Stomach (tissue), 9 donors: ENCODE measurements around the gene ADM2. TPM values are rescaled to one million over a fixed set of nuclear protein-coding genes. Genes with fewer than 3 reads are reported as not detected.
A peak's percentile ranks its signal among the peaks of the same experiment; 100 is the strongest.

Experiments used
- DNase-seq, 2 donors: peaks; one replicate each; pipeline versions ENCODE4 v3.0.0 to v3.0.0-alpha.2; 2013 to 2019
- H3K27ac ChIP-seq, 5 donors: fragments of 200-600 bp in 4 of 5; sonication (generic) in 4 of 5; one replicate each; pipeline ENCODE4 v1.5.1; 2013 to 2019; ENCODE audit warnings: mild to moderate bottlenecking in 1 of 5, moderate library complexity in 1 of 5
- H3K27me3 ChIP-seq, 3 donors: fragments of 200-600 bp; sonication (generic); one replicate each; pipeline ENCODE4 v1.5.1; 2017 to 2019; ENCODE audit warnings: mixed run types in 1 of 3
- H3K36me3 ChIP-seq, 4 donors: fragments of 200-600 bp; sonication (generic); 1 replicate in 3 of 4; 2 replicates in 1 of 4; pipeline ENCODE4 v1.5.1; 2016 to 2019
- H3K4me1 ChIP-seq, 4 donors: fragments of 200-600 bp; sonication (generic); one replicate each; pipeline ENCODE4 v1.5.1; 2016 to 2019
- H3K4me3 ChIP-seq, 4 donors: fragments of 200-600 bp; sonication (generic) in 3 of 4; one replicate each; pipeline ENCODE4 v1.5.1; 2016 to 2019; ENCODE audit warnings: mild to moderate bottlenecking in 1 of 4
- H3K9me3 ChIP-seq, 4 donors: fragments of 200-600 bp; sonication (generic); one replicate each; pipeline ENCODE4 v1.5.1; 2016 to 2019
- CTCF ChIP-seq, 7 experiments: fragments of 450-650 bp in 4 of 7; fragments of 200-600 bp in 3 of 7; sonication (generic) in 3 of 7; IDR thresholded peaks; one replicate each; pipeline ENCODE4 v1.5.1; 2016 to 2019; ENCODE audit warnings: antibody characterized with exemption in 7 of 7, control low read depth in 2 of 7, mild to moderate bottlenecking in 1 of 7
- EP300 ChIP-seq: sonication (generic); formaldehyde crosslinking; IDR thresholded peaks from one replicate; pipeline ENCODE4 v1.6.1; 2017; ENCODE audit warnings: antibody characterized with exemption
- POLR2A ChIP-seq, 4 donors: fragments of 450-650 bp; IDR thresholded peaks; one replicate each; pipeline ENCODE4 v1.6.1; 2016; ENCODE audit warnings: antibody characterized with exemption in 4 of 4, control low read depth in 2 of 4, mild to moderate bottlenecking in 1 of 4, moderate library complexity in 1 of 4
- POLR2AphosphoS5 ChIP-seq, 3 donors: sonication (generic); formaldehyde crosslinking; IDR thresholded peaks; one replicate each; pipeline ENCODE4 v1.6.1; 2016; ENCODE audit warnings: antibody characterized with exemption in 3 of 3
- WGBS, 5 donors: extraction: QIAGEN DNeasy Blood & Tissue Kit in 3 of 5; methylation state at CpG; one replicate each; pipeline versions ENCODE4 v1.1.5 to v1.1.7; 2013 to 2018; 5-methylcytosine and 5-hydroxymethylcytosine counted together
- intact Hi-C: fragments of 100-400 bp; cut with DNase I; formaldehyde crosslinking; loops from one replicate; pipeline ENCODE4 v1.15.1; 2023; ENCODE audit warnings: low total_unique reads
- polyA plus RNA-seq, 3 donors: library from polyadenylated mRNA; stranded (reverse); fragments of 200-250 nt; gene quantifications; one replicate each; pipeline ENCODE4 v1.2.3, GENCODE V29; 2013
- total RNA-seq, 5 donors: library from RNA; depleted of rRNA; stranded (reverse); fragments of >200 nt; gene quantifications; one replicate each; pipeline versions ENCODE4 v1.1.0 to v1.2.3, GENCODE V29; 2014 to 2016
- donor health status: healthy with polysubstance abuse.
- donor health status: Bipolar disorder and iron deficiency.
- donor health status: healthy.

Gene ADM2
- total and polyA plus RNA-seq, 8 donors: 0.37 to 3.7 (median 1.5) TPM; not detected in 3

- H3K27ac ChIP-seq: no peak overlapping the region
- intact Hi-C loops: no loop called here
- no peak for TF ChIP-seq POLR2A (IDR thresholded peaks at IDR 0.05)
- no peak for TF ChIP-seq EP300
- no peak for TF ChIP-seq CTCF (IDR thresholded peaks at IDR 0.05)
- no peak for TF ChIP-seq POLR2AphosphoS5 (IDR thresholded peaks at IDR 0.05)
- H3K36me3 ChIP-seq: peaks cover 50 to 91% (median 89%) of the 10 kb centered on the region in 4 donors
- DNase-seq: no peak
- H3K27me3 ChIP-seq: no peaks in the 10 kb centered on the region
- WGBS, 5 donors: 77 to 86% (median 80%) methylated on average over 17 of the region's 17 CpGs
- peaks cover 20 to 42% (median 31%) of the 10 kb centered on the region in 4 donors for H3K4me1 ChIP-seq
- H3K9me3 ChIP-seq: no peaks in the 10 kb centered on the region
- no peak overlapping the region for H3K4me3 ChIP-seq
Observed at GRCh38 chr22:50441428-50441993, 39.8 kb upstream of the ADM2 start.

- no peaks in the 10 kb centered on the region for H3K9me3 ChIP-seq
- no peaks in the 10 kb centered on the region for H3K27me3 ChIP-seq
- TF ChIP-seq CTCF (IDR thresholded peaks at IDR 0.05) (no peak), POLR2AphosphoS5 (IDR thresholded peaks at IDR 0.05) (no peak), POLR2A (IDR thresholded peaks at IDR 0.05) (no peak), EP300 (no peak)
- 64 to 83% (median 77%) methylated on average over 6 to 15 of the region's 15 CpGs for WGBS, 5 donors
- intact Hi-C loops: no loop called here
- H3K4me3 ChIP-seq: no peak overlapping the region
- peak overlapping the region in 2 of 5 donors; percentile 78 to 84 for H3K27ac ChIP-seq
- no peak for DNase-seq
- peaks cover 51 to 91% (median 89%) of the 10 kb centered on the region in 4 donors for H3K36me3 ChIP-seq
- H3K4me1 ChIP-seq: peaks cover 20 to 59% (median 43%) of the 10 kb centered on the region in 4 donors
Observed at GRCh38 chr22:50443197-50443596, 38.1 kb upstream of the ADM2 start.

- Histone ChIP-seq H3K36me3 (peaks cover 49 to 91% (median 89%) of the 10 kb centered on the region in 4 donors), H3K4me1 (peaks cover 20 to 62% (median 46%) of the 10 kb centered on the region in 4 donors), H3K27me3 (no peaks in the 10 kb centered on the region), H3K9me3 (no peaks in the 10 kb centered on the region), H3K27ac (peak overlapping the region; percentile 6 to 84 (median 68)), H3K4me3 (no peak overlapping the region)
- TF ChIP-seq EP300: no peak
- no peak for TF ChIP-seq POLR2A (IDR thresholded peaks at IDR 0.05)
- no peak for TF ChIP-seq POLR2AphosphoS5 (IDR thresholded peaks at IDR 0.05)
- no peak for TF ChIP-seq CTCF (IDR thresholded peaks at IDR 0.05)
- WGBS, 5 donors: 52 to 62% (median 53%) methylated on average over 21 to 28 of the region's 28 CpGs
- DNase-seq: peak in 1 of 2 donors; percentile 35
- intact Hi-C loops: no loop called here
Observed at GRCh38 chr22:50443801-50444625, 37.3 kb upstream of the ADM2 start.

GRCh38 chr22:50444663-50445062 lies 36.7 kb upstream of the ADM2 start:
- Histone ChIP-seq H3K4me3 (no peak overlapping the region), H3K27me3 (no peaks in the 10 kb centered on the region), H3K27ac (peak overlapping the region; percentile 56 to 84 (median 68)), H3K9me3 (no peaks in the 10 kb centered on the region), H3K36me3 (peaks cover 42 to 89% (median 87%) of the 10 kb centered on the region in 4 donors), H3K4me1 (peaks cover 20 to 62% (median 46%) of the 10 kb centered on the region in 4 donors)
- intact Hi-C loops: no loop called here
- 34 to 59% (median 41%) methylated on average over 5 of the region's 5 CpGs for WGBS, 5 donors
- TF ChIP-seq POLR2A (IDR thresholded peaks at IDR 0.05) (no peak), CTCF (IDR thresholded peaks at IDR 0.05) (no peak), POLR2AphosphoS5 (IDR thresholded peaks at IDR 0.05) (no peak), EP300 (no peak)
- peak; percentile 74 to 84 for DNase-seq
